ENCODE results near the gene XAF1.

XAF1 gene

DNA sequence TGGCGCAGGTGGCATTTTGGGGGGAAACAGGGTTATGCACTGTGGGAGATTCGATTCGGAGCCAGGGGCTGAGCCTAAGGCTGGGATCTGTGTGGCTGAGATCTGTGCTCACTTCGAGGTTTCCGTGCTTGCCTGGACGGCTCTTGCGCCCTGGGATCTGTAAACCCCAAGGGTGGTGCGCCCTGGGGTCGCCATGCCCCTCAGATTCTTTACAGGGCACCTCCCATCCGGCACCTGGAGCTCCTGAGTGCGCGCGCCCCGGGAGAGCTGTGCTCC, 43.1 kb upstream of the XAF1 start:
- Histone ChIP-seq H3K4me2 (ENCODE audit: low read length) (no peak overlapping the region), H3K36me3 (replicated peaks; ENCODE audit: low read depth, low read length) (no peaks in the 10 kb centered on the region), H3K9me3 (ENCODE audit: insufficient read depth, low read length) (no peaks in the 10 kb centered on the region), H3K27ac (ENCODE audit: low read length) (no peak overlapping the region), H3K9ac (ENCODE audit: low read length) (no peak overlapping the region), H4K20me1 (ENCODE audit: insufficient read depth, low read length) (no peaks in the 10 kb centered on the region), H3K4me3 (ENCODE audit: low read length) (no peak overlapping the region), H2AFZ (ENCODE audit: low read depth, low read length) (no peak overlapping the region), H3K4me1 (ENCODE audit: low read length) (no peaks in the 10 kb centered on the region), H3K79me2 (ENCODE audit: low read length) (no peaks in the 10 kb centered on the region), H3K27me3 (ENCODE audit: low read depth, low read length) (no peaks in the 10 kb centered on the region)
- TF ChIP-seq EZH2phosphoT487 (IDR thresholded peaks at IDR 0.05; ENCODE audit: low read depth), result no peak
- TF ChIP-seq, protein P1, sequence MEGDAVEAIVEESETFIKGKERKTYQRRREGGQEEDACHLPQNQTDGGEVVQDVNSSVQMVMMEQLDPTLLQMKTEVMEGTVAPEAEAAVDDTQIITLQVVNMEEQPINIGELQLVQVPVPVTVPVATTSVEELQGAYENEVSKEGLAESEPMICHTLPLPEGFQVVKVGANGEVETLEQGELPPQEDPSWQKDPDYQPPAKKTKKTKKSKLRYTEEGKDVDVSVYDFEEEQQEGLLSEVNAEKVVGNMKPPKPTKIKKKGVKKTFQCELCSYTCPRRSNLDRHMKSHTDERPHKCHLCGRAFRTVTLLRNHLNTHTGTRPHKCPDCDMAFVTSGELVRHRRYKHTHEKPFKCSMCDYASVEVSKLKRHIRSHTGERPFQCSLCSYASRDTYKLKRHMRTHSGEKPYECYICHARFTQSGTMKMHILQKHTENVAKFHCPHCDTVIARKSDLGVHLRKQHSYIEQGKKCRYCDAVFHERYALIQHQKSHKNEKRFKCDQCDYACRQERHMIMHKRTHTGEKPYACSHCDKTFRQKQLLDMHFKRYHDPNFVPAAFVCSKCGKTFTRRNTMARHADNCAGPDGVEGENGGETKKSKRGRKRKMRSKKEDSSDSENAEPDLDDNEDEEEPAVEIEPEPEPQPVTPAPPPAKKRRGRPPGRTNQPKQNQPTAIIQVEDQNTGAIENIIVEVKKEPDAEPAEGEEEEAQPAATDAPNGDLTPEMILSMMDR (IDR thresholded peaks at IDR 0.05; ENCODE audit: low read depth, low read length), result no peak

DNA sequence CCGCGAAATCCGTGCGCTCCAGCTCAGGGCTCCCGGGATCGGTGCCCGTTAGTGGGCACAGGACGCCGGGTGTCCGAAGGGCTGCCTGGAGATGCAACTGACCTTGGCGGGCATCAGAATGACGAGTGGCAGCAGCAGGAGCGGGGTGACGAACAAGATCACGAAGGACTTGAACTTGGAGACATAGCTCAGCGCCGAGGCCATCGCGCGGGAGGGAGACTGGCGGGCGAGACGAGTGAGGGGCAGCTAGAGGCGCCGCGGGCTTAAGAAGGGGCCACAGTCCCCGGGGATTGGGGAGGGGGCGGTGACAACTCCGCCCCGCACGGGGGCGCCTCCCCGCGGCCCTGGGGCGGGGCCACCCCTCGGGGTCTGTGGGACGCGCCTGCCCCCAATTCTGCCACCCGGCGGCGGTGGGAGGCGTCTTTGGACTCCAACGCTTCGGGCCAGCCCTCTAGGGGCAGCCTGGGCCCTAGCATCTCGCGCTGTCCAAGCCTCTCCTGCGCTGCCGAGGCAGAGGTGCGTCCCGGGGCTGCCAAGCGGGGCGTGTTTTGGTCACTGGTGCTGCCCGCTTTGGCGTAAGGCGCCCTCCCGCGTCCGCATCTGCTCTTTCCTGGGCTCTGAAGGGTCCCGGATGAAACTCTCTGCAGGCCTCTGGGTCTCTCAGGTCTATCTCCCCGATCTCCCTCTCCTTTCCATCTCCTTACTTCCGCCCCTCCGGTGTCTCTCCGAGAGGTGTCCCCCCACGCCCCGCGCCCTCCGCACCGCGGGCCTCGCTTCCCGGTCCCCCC, 42.5 kb upstream of the XAF1 start, which contains the start of gene SLC13A5:
Gene SLC13A5 (minus strand): TSS at position 240 of the 788 bp plus-strand sequence. CDS start 36 bp downstream, at position 204.
- Histone ChIP-seq H4K20me1 (ENCODE audit: insufficient read depth, low read length) (no peaks in the 10 kb centered on the region), H3K4me1 (ENCODE audit: low read length) (no peaks in the 10 kb centered on the region), H3K79me2 (ENCODE audit: low read length) (no peaks in the 10 kb centered on the region), H3K4me2 (ENCODE audit: low read length) (no peak within 1 kb of the TSS), H3K9ac (ENCODE audit: low read length) (no peak within 1 kb of the TSS), H2AFZ (ENCODE audit: low read depth, low read length) (no peak within 1 kb of the TSS), H3K9me3 (ENCODE audit: insufficient read depth, low read length) (no peaks in the 10 kb centered on the region), H3K4me3 (ENCODE audit: low read length) (no peak within 1 kb of the TSS), H3K36me3 (replicated peaks; ENCODE audit: low read depth, low read length) (no peaks in the 10 kb centered on the region), H3K27me3 (ENCODE audit: low read depth, low read length) (no peaks in the 10 kb centered on the region), H3K27ac (ENCODE audit: low read length) (no peak within 1 kb of the TSS)
- no peak for TF ChIP-seq EZH2phosphoT487 (IDR thresholded peaks at IDR 0.05; ENCODE audit: low read depth)
- TF ChIP-seq, protein P1 (IDR thresholded peaks at IDR 0.05; ENCODE audit: low read depth, low read length), result no peak

DNA sequence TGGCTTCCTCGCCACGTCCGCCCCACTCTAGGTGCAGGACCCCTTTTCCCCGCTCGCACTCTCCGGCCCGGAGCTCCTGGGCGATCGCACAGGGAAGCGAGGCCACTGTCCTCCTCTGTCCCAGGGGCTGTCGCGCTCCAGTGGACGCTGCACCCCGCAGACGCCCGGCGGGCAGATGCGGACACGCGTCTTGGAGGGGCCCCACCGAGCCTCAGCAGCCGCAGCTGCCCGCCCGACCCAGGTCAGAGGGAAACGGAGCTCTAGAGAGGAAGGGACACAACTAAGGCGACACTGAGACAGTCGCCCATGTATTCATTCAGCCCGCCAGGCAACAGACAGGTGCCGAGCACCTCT, 42.0 kb upstream of the XAF1 start:
- Histone ChIP-seq H4K20me1 (ENCODE audit: insufficient read depth, low read length) (no peaks in the 10 kb centered on the region), H3K9me3 (ENCODE audit: insufficient read depth, low read length) (no peaks in the 10 kb centered on the region), H3K9ac (ENCODE audit: low read length) (no peak overlapping the region), H3K4me1 (ENCODE audit: low read length) (no peaks in the 10 kb centered on the region), H3K4me3 (ENCODE audit: low read length) (no peak overlapping the region), H3K27me3 (ENCODE audit: low read depth, low read length) (no peaks in the 10 kb centered on the region), H2AFZ (ENCODE audit: low read depth, low read length) (no peak overlapping the region), H3K4me2 (ENCODE audit: low read length) (no peak overlapping the region), H3K27ac (ENCODE audit: low read length) (no peak overlapping the region), H3K36me3 (replicated peaks; ENCODE audit: low read depth, low read length) (no peaks in the 10 kb centered on the region), H3K79me2 (ENCODE audit: low read length) (no peaks in the 10 kb centered on the region)
- TF ChIP-seq, protein P1 (IDR thresholded peaks at IDR 0.05; ENCODE audit: low read depth, low read length), result no peak
- TF ChIP-seq EZH2phosphoT487 (IDR thresholded peaks at IDR 0.05; ENCODE audit: low read depth), result no peak

- Histone ChIP-seq H3K27me3 (ENCODE audit: low read depth, low read length) (0 out of 2 replicates have a peak, but pooled peaks cover under 1% of the 10 kb centered on the region), H3K27ac (ENCODE audit: low read length) (no peak overlapping the region), H2AFZ (ENCODE audit: low read depth, low read length) (no peak overlapping the region), H3K79me2 (ENCODE audit: low read length) (no peaks in the 10 kb centered on the region), H4K20me1 (ENCODE audit: insufficient read depth, low read length) (no peaks in the 10 kb centered on the region), H3K4me3 (ENCODE audit: low read length) (no peak overlapping the region), H3K4me2 (ENCODE audit: low read length) (no peak overlapping the region), H3K9ac (ENCODE audit: low read length) (no peak overlapping the region), H3K4me1 (ENCODE audit: low read length) (no peaks in the 10 kb centered on the region), H3K36me3 (replicated peaks; ENCODE audit: low read depth, low read length) (no peaks in the 10 kb centered on the region), H3K9me3 (ENCODE audit: insufficient read depth, low read length) (no peaks in the 10 kb centered on the region)
- TF ChIP-seq EZH2phosphoT487 (IDR thresholded peaks at IDR 0.05; ENCODE audit: low read depth), result no peak
- TF ChIP-seq, protein P1 (IDR thresholded peaks at IDR 0.05; ENCODE audit: low read depth, low read length), result no peak
Measured at GRCh38 chr17:6714315-6714874, 41.5 kb upstream of the XAF1 start.

Data from OCI-LY3 (cell line).